ENCODE results near the gene EML1.

EML1 gene

GRCh38 chr14:99797231-99797630 is 4.0 kb downstream of the EML1 start:
- Histone ChIP-seq H3K27me3 (ENCODE audit: insufficient read depth, poor library complexity, severe bottlenecking) (peaks cover 33% of the 10 kb centered on the region), H3K27ac (replicated peaks) (no peak overlapping the region), H3K4me3 (replicated peaks; ENCODE audit: insufficient read depth, low read length) (no peak overlapping the region)
- TF ChIP-seq GABPA (IDR thresholded peaks at IDR 0.05; ENCODE audit: low read depth) (no peak), CTCF (IDR thresholded peaks at IDR 0.05; ENCODE audit: insufficient read depth, low read length) (no peak), SPI1 (IDR thresholded peaks at IDR 0.05; ENCODE audit: borderline replicate concordance, low read depth) (no peak), REST (IDR thresholded peaks at IDR 0.05; ENCODE audit: insufficient replicate concordance, low read depth) (no peak), POLR2AphosphoS5 (IDR thresholded peaks at IDR 0.05; ENCODE audit: low read depth) (no peak)
- no peak for DNase-seq (ENCODE audit: low read depth in 1 of 2, low spot score in 1 of 2)

- TF ChIP-seq SPI1 (IDR thresholded peaks at IDR 0.05; ENCODE audit: borderline replicate concordance, low read depth) (no peak), POLR2AphosphoS5 (IDR thresholded peaks at IDR 0.05; ENCODE audit: low read depth) (no peak), GABPA (IDR thresholded peaks at IDR 0.05; ENCODE audit: low read depth) (no peak), REST (IDR thresholded peaks at IDR 0.05; ENCODE audit: insufficient replicate concordance, low read depth) (no peak), CTCF (IDR thresholded peaks at IDR 0.05; ENCODE audit: insufficient read depth, low read length) (no peak)
- DNase-seq (ENCODE audit: low read depth in 1 of 2, low spot score in 1 of 2): no peak
- Histone ChIP-seq H3K4me3 (replicated peaks; ENCODE audit: insufficient read depth, low read length) (no peak overlapping the region), H3K27ac (replicated peaks) (no peak overlapping the region), H3K27me3 (ENCODE audit: insufficient read depth, poor library complexity, severe bottlenecking) (peaks cover 11% of the 10 kb centered on the region)
Observed at GRCh38 chr14:99800781-99801180, 7.6 kb downstream of the EML1 start.

GRCh38 chr14:99802301-99803105 is 9.3 kb downstream of the EML1 start:
- Histone ChIP-seq H3K27me3 (ENCODE audit: insufficient read depth, poor library complexity, severe bottlenecking) (peaks cover 12% of the 10 kb centered on the region), H3K27ac (replicated peaks) (no peak overlapping the region), H3K4me3 (replicated peaks; ENCODE audit: insufficient read depth, low read length) (no peak overlapping the region)
- TF ChIP-seq SPI1 (IDR thresholded peaks at IDR 0.05; ENCODE audit: borderline replicate concordance, low read depth) (no peak), CTCF (IDR thresholded peaks at IDR 0.05; ENCODE audit: insufficient read depth, low read length) (no peak), POLR2AphosphoS5 (IDR thresholded peaks at IDR 0.05; ENCODE audit: low read depth) (no peak), REST (IDR thresholded peaks at IDR 0.05; ENCODE audit: insufficient replicate concordance, low read depth) (no peak), GABPA (IDR thresholded peaks at IDR 0.05; ENCODE audit: low read depth) (no peak)
- no peak for DNase-seq (ENCODE audit: low read depth in 1 of 2, low spot score in 1 of 2)
